GM23248 (cell line): ENCODE data around the gene BLACAT1. TPM values are rescaled to one million over a fixed set of nuclear protein-coding genes. Genes with fewer than 3 reads are reported as not detected.
"Not testable (repeated sequence)": the region's sequence is repeated elsewhere in the genome, so short reads cannot be mapped to it uniquely, and the experiment has no call there.

ENCODE experiments used
- DNase-seq: peaks from one replicate; pipeline ENCODE4 v3.0.0-alpha.2; 2015
- H2AFZ ChIP-seq: fragments of 200-600 bp; sonication (generic); 2 replicates; pipeline ENCODE4 v1.6.1; 2016; ENCODE audit warnings: antibody characterized with exemption
- H3F3A ChIP-seq: fragments of 200-600 bp; sonication (generic); 2 replicates; pipeline ENCODE4 v1.6.1; 2016; ENCODE audit warnings: mild to moderate bottlenecking, antibody characterized with exemption, mixed run types; ENCODE audit not compliant: insufficient read depth
- H3K27ac ChIP-seq: fragments of 200-600 bp; sonication (generic); 2 replicates; pipeline ENCODE4 v1.5.1; 2016; ENCODE audit warnings: mild to moderate bottlenecking
- H3K27me3 ChIP-seq: fragments of 200-600 bp; sonication (generic); replicated peaks from 2 replicates; pipeline ENCODE4 v1.6.1; 2016; ENCODE audit warnings: mild to moderate bottlenecking; ENCODE audit not compliant: insufficient read depth
- H3K36me3 ChIP-seq: fragments of 200-600 bp; sonication (generic); 2 replicates; pipeline ENCODE4 v1.6.1; 2016; ENCODE audit warnings: low read depth, mild to moderate bottlenecking
- H3K4me1 ChIP-seq: fragments of 200-600 bp; sonication (generic); 2 replicates; pipeline ENCODE4 v1.6.1; 2016; ENCODE audit warnings: mild to moderate bottlenecking; ENCODE audit not compliant: insufficient read depth
- H3K4me2 ChIP-seq: fragments of 200-600 bp; sonication (generic); one replicate; pipeline ENCODE4 v1.6.1; 2016; ENCODE audit warnings: mild to moderate bottlenecking; ENCODE audit not compliant: unreplicated experiment
- H3K4me3 ChIP-seq: fragments of 200-600 bp; sonication (generic); 2 replicates; pipeline ENCODE4 v1.5.1; 2016; ENCODE audit warnings: mild to moderate bottlenecking
- H3K79me2 ChIP-seq: fragments of 200-600 bp; sonication (generic); 2 replicates; pipeline ENCODE4 v1.6.1; 2016; ENCODE audit warnings: mild to moderate bottlenecking; ENCODE audit not compliant: insufficient read depth
- H3K9ac ChIP-seq: fragments of 200-600 bp; sonication (generic); 2 replicates; pipeline ENCODE4 v1.6.1; 2016; ENCODE audit warnings: mild to moderate bottlenecking
- H3K9me2 ChIP-seq: fragments of 200-600 bp; sonication (generic); 2 replicates; pipeline ENCODE4 v1.6.1; 2016; ENCODE audit warnings: mixed run types, mild to moderate bottlenecking, moderate library complexity; ENCODE audit not compliant: insufficient read depth
- H3K9me3 ChIP-seq: fragments of 200-600 bp; sonication (generic); one replicate; pipeline ENCODE4 v1.6.1; 2017; ENCODE audit warnings: low read depth
- H4K20me1 ChIP-seq: fragments of 200-600 bp; sonication (generic); 2 replicates; pipeline ENCODE4 v1.6.0; 2016; ENCODE audit not compliant: insufficient read depth
- EZH2 ChIP-seq: fragments of 200-600 bp; sonication (generic); IDR thresholded peaks from 2 replicates; pipeline ENCODE4 v1.6.1; 2018; ENCODE audit warnings: antibody characterized with exemption, mild to moderate bottlenecking; ENCODE audit not compliant: insufficient read depth, poor library complexity, severe bottlenecking
- EZH2phosphoT487 ChIP-seq: fragments of 200-600 bp; sonication (generic); IDR thresholded peaks from 2 replicates; pipeline ENCODE4 v1.6.1; 2018; ENCODE audit warnings: antibody characterized with exemption, moderate library complexity, mild to moderate bottlenecking, low read depth; ENCODE audit not compliant: insufficient read depth
- WGBS, 2 experiments: methylation state at CpG; one replicate each; pipeline ENCODE4 v1.1.6; 2015 to 2017; ENCODE audit warnings: low lambda C conversion rate in 2 of 2, low coverage in 1 of 2; ENCODE audit errors: missing lambda C conversion rate in 2 of 2; 5-methylcytosine and 5-hydroxymethylcytosine counted together
- in situ Hi-C: fragments of 300-500 bp; cut with MboI; formaldehyde crosslinking; loops from 2 replicates; pipeline ENCODE4 v1.15.0; 2020
- polyA plus RNA-seq: library from polyadenylated mRNA; unstranded; fragments of >200 nt; fragmentation: Nextera tagmentation; extraction: Ambion mirVana; gene quantifications from 2 replicates; pipeline ENCODE4 v1.2.1, GENCODE V29; 2016
- total RNA-seq: library from RNA; depleted of rRNA; stranded (reverse); fragments of >200 nt; shearing (Covaris generic); gene quantifications from 2 replicates; pipeline ENCODE4 v1.2.3, GENCODE V29; 2014

The BLACAT1 gene
- total and polyA plus RNA-seq, 2 experiments from 2014 or later, result not detected

- Histone ChIP-seq H3K9ac (no peak overlapping the region), H3K79me2 (no peaks in the 10 kb centered on the region), H3K27ac (no peak overlapping the region), H3K27me3 (peaks cover 35% of the 10 kb centered on the region), H3K9me3 (no peaks in the 10 kb centered on the region), H3K9me2 (no peaks in the 10 kb centered on the region), H3K4me2 (no peak overlapping the region), H3K4me3 (no peak overlapping the region), H3K36me3 (no peaks in the 10 kb centered on the region), H3K4me1 (no peaks in the 10 kb centered on the region), H2AFZ (no peak overlapping the region), H4K20me1 (no peaks in the 10 kb centered on the region), H3F3A (no peaks in the 10 kb centered on the region)
- 80 to 83% methylated on average over 6 of the region's 6 CpGs for WGBS, 2 experiments
- in situ Hi-C loops, result loop anchor here (10.0 kb wide), 1 partner anchor 131 kb away; the partner anchor contains the start of gene KLHDC8A
- TF ChIP-seq EZH2, result no peak
- no peak for TF ChIP-seq EZH2phosphoT487
- DNase-seq, result no peak
These were observed 30.4 kb upstream of the BLACAT1 start for GRCh38 chr1:205486258-205486657.

GRCh38 chr1:205484985-205485967, 29.4 kb upstream of the BLACAT1 start:
- Histone ChIP-seq H3K4me1 (no peaks in the 10 kb centered on the region), H3K79me2 (no peaks in the 10 kb centered on the region), H3K9me3 (no peaks in the 10 kb centered on the region), H3K27ac (no peak overlapping the region), H4K20me1 (no peaks in the 10 kb centered on the region), H2AFZ (no peak overlapping the region), H3K4me2 (no peak overlapping the region), H3F3A (no peaks in the 10 kb centered on the region), H3K9me2 (no peaks in the 10 kb centered on the region), H3K4me3 (no peak overlapping the region), H3K9ac (no peak overlapping the region), H3K36me3 (no peaks in the 10 kb centered on the region), H3K27me3 (peaks cover 42% of the 10 kb centered on the region)
- TF ChIP-seq EZH2 (no peak), EZH2phosphoT487 (no peak)
- 2 to 5% methylated on average over 10 to 13 of the region's 13 CpGs for WGBS, 2 experiments
- DNase-seq, result peak; percentile 78
- in situ Hi-C loops, result loop anchor here (10.0 kb wide), 1 partner anchor 130 kb away; the partner anchor contains the start of gene KLHDC8A

DNA sequence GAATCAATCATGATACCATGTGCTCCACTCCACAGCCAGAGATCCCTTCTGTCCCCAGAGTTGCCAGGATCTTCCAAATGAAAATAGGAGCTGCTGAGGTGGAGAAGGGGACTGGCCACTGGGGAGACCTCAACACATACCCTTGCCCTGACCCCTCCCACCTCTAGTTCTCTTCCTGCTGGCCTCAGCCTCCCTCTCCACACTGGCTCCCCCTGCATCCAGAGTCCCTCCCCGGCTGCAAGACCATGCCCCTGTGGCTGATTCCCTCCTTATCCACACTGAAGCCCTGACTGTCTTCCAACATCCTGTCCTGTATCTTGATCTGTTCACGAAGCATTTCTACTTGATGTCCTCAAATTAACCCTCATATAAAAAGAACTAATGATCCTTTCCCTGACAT, 27.5 kb upstream of the BLACAT1 start:
- DNase-seq, result no peak
- Histone ChIP-seq H3K36me3 (no peaks in the 10 kb centered on the region), H3K4me2 (no peak overlapping the region), H2AFZ (no peak overlapping the region), H3K9me3 (no peaks in the 10 kb centered on the region), H3K79me2 (no peaks in the 10 kb centered on the region), H3K9me2 (no peaks in the 10 kb centered on the region), H3K27ac (no peak overlapping the region), H3K9ac (no peak overlapping the region), H3F3A (no peaks in the 10 kb centered on the region), H4K20me1 (no peaks in the 10 kb centered on the region), H3K4me1 (no peaks in the 10 kb centered on the region), H3K4me3 (no peak overlapping the region), H3K27me3 (peaks cover 47% of the 10 kb centered on the region)
- in situ Hi-C loops, result loop anchor here (10.0 kb wide), 1 partner anchor 129 kb away; the partner anchor contains the start of gene KLHDC8A
- TF ChIP-seq EZH2 (no peak), EZH2phosphoT487 (no peak)
- 23 to 27% methylated on average over 2 of the region's 2 CpGs for WGBS, 2 experiments

- H3K79me2 ChIP-seq, H3F3A ChIP-seq, H3K27ac ChIP-seq, H3K4me3 ChIP-seq, H3K9ac ChIP-seq, DNase-seq, H3K9me2 ChIP-seq, H3K4me1 ChIP-seq, H4K20me1 ChIP-seq, H2AFZ ChIP-seq, H3K9me3 ChIP-seq, H3K36me3 ChIP-seq, H3K4me2 ChIP-seq: not testable (repeated sequence)
- H3K27me3 ChIP-seq, result peaks cover 48% of the 10 kb centered on the region
- in situ Hi-C loops, result loop anchor here (10.0 kb wide), 1 partner anchor 128 kb away; the partner anchor contains the start of gene KLHDC8A
- WGBS, 2 experiments, result 77 to 78% methylated on average over 11 of the region's 11 CpGs
These were observed 26.7 kb upstream of the BLACAT1 start for GRCh38 chr1:205482587-205482986.
